GM19324 (cell line): ENCODE measurements around the gene LMF1.
"Not testable (repeated sequence)": the region's sequence is repeated elsewhere in the genome, so short reads cannot be mapped to it uniquely, and the experiment has no call there.

Source experiments
- ATAC-seq: cut with Tn5 transposase; IDR thresholded peaks from one replicate; pipeline ENCODE4 v1.9.1; 2021; ENCODE audit warnings: mild to moderate bottlenecking, moderate library complexity; ENCODE audit not compliant: unreplicated experiment, low FRiP score

LMF1 gene

GRCh38 chr16:973366-973765 lies 2.6 kb upstream of the LMF1 start:
- no peak for ATAC-seq

GRCh38 chr16:972316-973002 lies 1.7 kb upstream of the LMF1 start:
- ATAC-seq: no peak

GRCh38 chr16:971981-972315 lies 1.2 kb upstream of the LMF1 start:
- no peak for ATAC-seq

- no peak for ATAC-seq
Observed at GRCh38 chr16:971582-971905, 760 bp upstream of the LMF1 start.

- ATAC-seq: no peak
Observed at GRCh38 chr16:970386-970765, 408 bp downstream of the LMF1 start.

GRCh38 chr16:969508-970385 lies 1.0 kb downstream of the LMF1 start:
- no peak for ATAC-seq

GRCh38 chr16:968620-969019 lies 2.2 kb downstream of the LMF1 start:
- no peak for ATAC-seq

- ATAC-seq: no peak
Observed at GRCh38 chr16:967546-968295, 3.1 kb downstream of the LMF1 start.

- ATAC-seq: no peak
Observed at GRCh38 chr16:967077-967541, 3.7 kb downstream of the LMF1 start.

- ATAC-seq: no peak
Observed at GRCh38 chr16:966505-966904, 4.3 kb downstream of the LMF1 start.

GRCh38 chr16:966035-966434 lies 4.7 kb downstream of the LMF1 start:
- no peak for ATAC-seq

GRCh38 chr16:965487-965886 lies 5.3 kb downstream of the LMF1 start:
- no peak for ATAC-seq

GRCh38 chr16:965036-965395 lies 5.8 kb downstream of the LMF1 start:
- no peak for ATAC-seq

- no peak for ATAC-seq
Observed at GRCh38 chr16:964356-965035, 6.3 kb downstream of the LMF1 start.

GRCh38 chr16:963913-964312 lies 6.9 kb downstream of the LMF1 start:
- no peak for ATAC-seq

- ATAC-seq: no peak
Observed at GRCh38 chr16:962901-963814, 7.6 kb downstream of the LMF1 start.

GRCh38 chr16:962366-962765 lies 8.4 kb downstream of the LMF1 start:
- no peak for ATAC-seq

GRCh38 chr16:959232-960040 lies 11.3 kb downstream of the LMF1 start:
- ATAC-seq: no peak

GRCh38 chr16:955766-956165 lies 15.0 kb downstream of the LMF1 start:
- ATAC-seq: not testable (repeated sequence)
